ENCODE results near the gene DSCAML1.

Gene DSCAML1

DNA sequence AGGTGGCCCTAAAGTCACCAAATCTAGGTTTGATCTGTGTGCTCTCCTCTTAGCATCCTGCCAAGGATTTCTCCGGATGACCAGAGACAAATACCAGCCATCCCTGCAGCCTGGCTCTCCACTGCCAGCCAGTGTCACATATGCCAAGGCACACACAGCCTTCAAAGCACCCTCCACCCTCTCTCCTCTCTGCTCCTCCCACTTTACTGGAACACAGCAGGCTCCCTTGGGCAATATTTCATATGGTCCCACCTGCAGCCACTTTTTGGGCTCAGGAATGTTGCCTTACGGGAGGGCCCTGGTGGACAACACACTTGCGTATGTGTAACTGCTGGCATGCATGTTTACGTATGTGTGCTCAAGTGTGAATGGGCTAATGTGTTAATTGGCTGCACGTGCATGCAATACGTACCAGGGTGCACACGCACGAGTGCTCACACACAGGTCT, 285.5 kb downstream of the DSCAML1 start:
- H3K4me3 ChIP-seq (ENCODE audit: low read depth, low read length), result no peak overlapping the region
- DNase-seq (ENCODE audit: low read depth, low spot score), result no peak
- ChIA-PET CTCF (no interaction called here), POLR2A (no interaction called here)
- TF ChIP-seq, protein P1, sequence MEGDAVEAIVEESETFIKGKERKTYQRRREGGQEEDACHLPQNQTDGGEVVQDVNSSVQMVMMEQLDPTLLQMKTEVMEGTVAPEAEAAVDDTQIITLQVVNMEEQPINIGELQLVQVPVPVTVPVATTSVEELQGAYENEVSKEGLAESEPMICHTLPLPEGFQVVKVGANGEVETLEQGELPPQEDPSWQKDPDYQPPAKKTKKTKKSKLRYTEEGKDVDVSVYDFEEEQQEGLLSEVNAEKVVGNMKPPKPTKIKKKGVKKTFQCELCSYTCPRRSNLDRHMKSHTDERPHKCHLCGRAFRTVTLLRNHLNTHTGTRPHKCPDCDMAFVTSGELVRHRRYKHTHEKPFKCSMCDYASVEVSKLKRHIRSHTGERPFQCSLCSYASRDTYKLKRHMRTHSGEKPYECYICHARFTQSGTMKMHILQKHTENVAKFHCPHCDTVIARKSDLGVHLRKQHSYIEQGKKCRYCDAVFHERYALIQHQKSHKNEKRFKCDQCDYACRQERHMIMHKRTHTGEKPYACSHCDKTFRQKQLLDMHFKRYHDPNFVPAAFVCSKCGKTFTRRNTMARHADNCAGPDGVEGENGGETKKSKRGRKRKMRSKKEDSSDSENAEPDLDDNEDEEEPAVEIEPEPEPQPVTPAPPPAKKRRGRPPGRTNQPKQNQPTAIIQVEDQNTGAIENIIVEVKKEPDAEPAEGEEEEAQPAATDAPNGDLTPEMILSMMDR (IDR thresholded peaks at IDR 0.05; ENCODE audit: insufficient read depth, low read length, missing control alignments), result no peak

DNA sequence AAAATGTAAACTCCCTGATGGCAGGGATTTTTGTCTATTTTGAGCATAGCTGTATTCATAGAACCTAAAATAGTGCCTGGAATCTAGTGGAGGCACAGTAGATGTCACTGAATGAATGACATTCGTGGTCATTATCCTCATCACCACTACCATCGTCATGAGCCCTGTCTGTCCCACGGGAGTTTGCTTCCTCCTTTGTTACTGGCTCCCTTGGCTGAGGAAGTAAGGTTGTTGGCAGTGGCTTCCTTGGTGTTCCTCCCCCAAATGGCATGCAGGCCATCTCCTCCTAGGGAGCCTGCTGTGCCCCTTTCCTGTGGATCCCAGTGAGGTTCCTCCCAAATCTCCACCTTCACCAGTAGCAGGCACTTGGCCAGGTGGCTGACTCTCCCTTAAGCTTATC, 286.4 kb downstream of the DSCAML1 start:
- no peak for DNase-seq (ENCODE audit: low read depth, low spot score)
- TF ChIP-seq, protein P1 (IDR thresholded peaks at IDR 0.05; ENCODE audit: insufficient read depth, low read length, missing control alignments), result no peak
- ChIA-PET POLR2A (no interaction called here), CTCF (no interaction called here)
- no peak overlapping the region for H3K4me3 ChIP-seq (ENCODE audit: low read depth, low read length)

- ChIA-PET CTCF (interaction anchor here (1.1 kb wide), 1 partner anchor 84 kb away, joined by 3 read pairs; no protein-coding TSS in a partner anchor), POLR2A (no interaction called here)
- TF ChIP-seq, protein P1 (IDR thresholded peaks at IDR 0.05; ENCODE audit: insufficient read depth, low read length, missing control alignments), result no peak
- H3K4me3 ChIP-seq (ENCODE audit: low read depth, low read length), result no peak overlapping the region
- DNase-seq (ENCODE audit: low read depth, low spot score), result no peak
Observed at GRCh38 chr11:117509543-117509942, 287.5 kb downstream of the DSCAML1 start.

GRCh38 chr11:117506971-117507370, 290.0 kb downstream of the DSCAML1 start:
- DNase-seq (ENCODE audit: low read depth, low spot score), result no peak
- no peak overlapping the region for H3K4me3 ChIP-seq (ENCODE audit: low read depth, low read length)
- TF ChIP-seq, protein P1 (IDR thresholded peaks at IDR 0.05; ENCODE audit: insufficient read depth, low read length, missing control alignments), result no peak
- CTCF ChIA-PET, result interaction anchor here (1.4 kb wide), 1 partner anchor 81 kb away, joined by 3 read pairs; no protein-coding TSS in a partner anchor
- POLR2A ChIA-PET, result no interaction called here

DNA sequence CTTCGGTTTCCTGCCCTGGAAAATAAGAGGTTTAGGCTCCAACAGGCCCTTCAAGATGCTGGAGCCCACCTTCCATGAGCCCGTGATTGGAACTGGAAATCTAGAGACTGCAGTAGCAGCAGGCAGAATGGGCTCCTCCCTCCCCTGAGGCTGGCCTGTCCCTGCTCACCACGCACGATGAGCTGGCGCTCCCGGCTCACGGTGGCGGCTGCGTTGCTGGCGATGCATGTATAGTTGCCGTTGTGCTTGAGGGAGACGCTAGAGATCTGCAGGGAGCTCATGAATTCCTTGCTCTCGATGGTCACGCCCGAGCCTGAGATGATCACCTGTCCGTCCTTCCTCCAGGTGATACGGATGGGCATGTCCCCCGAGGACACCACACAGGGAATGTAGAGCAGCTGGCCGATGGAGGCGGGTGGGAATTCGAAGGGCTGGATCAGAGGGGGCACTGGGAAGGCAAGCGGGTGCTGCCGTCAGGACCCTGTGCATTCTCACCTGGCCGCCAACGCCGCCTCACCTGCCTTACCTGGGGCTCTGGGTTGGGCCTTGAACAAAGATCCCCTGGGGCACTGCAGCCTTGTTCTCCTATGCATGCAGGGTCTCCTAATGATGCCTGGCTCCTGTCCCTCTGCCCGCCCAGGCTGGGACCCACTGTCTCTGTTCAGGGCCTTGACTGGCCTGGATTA, 291.6 kb downstream of the DSCAML1 start:
- no peak for DNase-seq (ENCODE audit: low read depth, low spot score)
- TF ChIP-seq, protein P1 (IDR thresholded peaks at IDR 0.05; ENCODE audit: insufficient read depth, low read length, missing control alignments), result no peak
- no peak overlapping the region for H3K4me3 ChIP-seq (ENCODE audit: low read depth, low read length)
- ChIA-PET POLR2A (no interaction called here), CTCF (no interaction called here)

GRCh38 chr11:117502779-117503100, 294.3 kb downstream of the DSCAML1 start:
- TF ChIP-seq, protein P1 (IDR thresholded peaks at IDR 0.05; ENCODE audit: insufficient read depth, low read length, missing control alignments), result no peak
- POLR2A ChIA-PET, result no interaction called here
- no peak overlapping the region for H3K4me3 ChIP-seq (ENCODE audit: low read depth, low read length)
- CTCF ChIA-PET, result no interaction called here
- DNase-seq (ENCODE audit: low read depth, low spot score), result no peak
